HEK293 (cell line): Measurements from ENCODE around the gene RAMAC.

Source experiments
- ELK4 ChIP-seq: IDR thresholded peaks from 2 replicates; pipeline ENCODE4 v1.6.1; 2011; ENCODE audit warnings: mild to moderate bottlenecking, low read depth, low read length, borderline replicate concordance
- KLF7 ChIP-seq: fragments of 450-650 bp; formaldehyde crosslinking; IDR thresholded peaks from 2 replicates; pipeline ENCODE4 v1.5.1; 2016; ENCODE audit warnings: missing biosample characterization, missing genetic modification characterization, borderline replicate concordance
- MYNN ChIP-seq: fragments of 450-650 bp; formaldehyde crosslinking; IDR thresholded peaks from 2 replicates; pipeline ENCODE4 v1.5.1; 2016; ENCODE audit warnings: missing biosample characterization, missing genetic modification characterization, borderline replicate concordance
- MZF1 ChIP-seq: fragments of 450-650 bp; formaldehyde crosslinking; IDR thresholded peaks from 2 replicates; pipeline ENCODE4 v1.5.1; 2017; ENCODE audit warnings: missing biosample characterization, missing genetic modification characterization, borderline replicate concordance
- PRDM1 ChIP-seq: fragments of 450-650 bp; formaldehyde crosslinking; IDR thresholded peaks from 2 replicates; pipeline ENCODE4; 2016; ENCODE audit warnings: missing biosample characterization, missing genetic modification characterization
- TCF7L2 ChIP-seq: IDR thresholded peaks from 2 replicates; pipeline ENCODE4 v1.6.1; 2011; ENCODE audit warnings: low read depth, mild to moderate bottlenecking, inconsistent platforms, low read length, moderate library complexity, borderline replicate concordance
- TSHZ1 ChIP-seq: fragments of 450-650 bp; formaldehyde crosslinking; IDR thresholded peaks from 2 replicates; pipeline ENCODE4 v1.5.1; 2016; ENCODE audit warnings: missing biosample characterization, missing genetic modification characterization, borderline replicate concordance
- WT1 ChIP-seq: fragments of 450-650 bp; formaldehyde crosslinking; IDR thresholded peaks from 2 replicates; pipeline ENCODE4 v1.5.1; 2016; ENCODE audit warnings: missing biosample characterization, missing genetic modification characterization
- YY2 ChIP-seq: fragments of 450-650 bp; formaldehyde crosslinking; IDR thresholded peaks from 2 replicates; pipeline ENCODE4 v1.5.1; 2016; ENCODE audit warnings: missing biosample characterization, missing genetic modification characterization
- ZBTB17 ChIP-seq: fragments of 450-650 bp; formaldehyde crosslinking; IDR thresholded peaks from 2 replicates; pipeline ENCODE4 v1.5.1; 2016; ENCODE audit warnings: missing biosample characterization, missing genetic modification characterization
- ZEB2 ChIP-seq: fragments of 450-650 bp; formaldehyde crosslinking; IDR thresholded peaks from 2 replicates; pipeline ENCODE4 v1.5.1; 2016; ENCODE audit warnings: missing biosample characterization, missing genetic modification characterization
- ZFP41 ChIP-seq: fragments of 450-650 bp; formaldehyde crosslinking; IDR thresholded peaks from 2 replicates; pipeline ENCODE4 v1.5.1; 2016; ENCODE audit warnings: missing biosample characterization, missing genetic modification characterization, borderline replicate concordance
- ZNF114 ChIP-seq: fragments of 450-650 bp; formaldehyde crosslinking; IDR thresholded peaks from 2 replicates; pipeline ENCODE4 v1.5.0; 2017; ENCODE audit warnings: missing biosample characterization, missing genetic modification characterization
- ZNF121 ChIP-seq: fragments of 450-650 bp; formaldehyde crosslinking; IDR thresholded peaks from 2 replicates; pipeline ENCODE4 v1.5.1; 2016; ENCODE audit warnings: missing biosample characterization, missing genetic modification characterization
- ZNF16 ChIP-seq: fragments of 450-650 bp; formaldehyde crosslinking; IDR thresholded peaks from 2 replicates; pipeline ENCODE4 v1.5.1; 2016; ENCODE audit warnings: low read depth, missing biosample characterization, missing genetic modification characterization
- ZNF169 ChIP-seq: fragments of 450-650 bp; formaldehyde crosslinking; IDR thresholded peaks from 2 replicates; pipeline ENCODE4 v1.5.1; 2016; ENCODE audit warnings: missing biosample characterization, missing genetic modification characterization
- ZNF19 ChIP-seq: fragments of 450-650 bp; formaldehyde crosslinking; IDR thresholded peaks from 2 replicates; pipeline ENCODE4; 2016; ENCODE audit warnings: missing biosample characterization, missing genetic modification characterization, low read depth
- ZNF266 ChIP-seq: fragments of 450-650 bp; formaldehyde crosslinking; IDR thresholded peaks from 2 replicates; pipeline ENCODE4 v1.5.1; 2016; ENCODE audit warnings: missing biosample characterization, missing genetic modification characterization, low read depth
- ZNF292 ChIP-seq: fragments of 450-650 bp; formaldehyde crosslinking; IDR thresholded peaks from 2 replicates; pipeline ENCODE4 v1.5.1; 2016; ENCODE audit warnings: low read depth, missing biosample characterization, missing genetic modification characterization, borderline replicate concordance
- ZNF335 ChIP-seq: fragments of 450-650 bp; formaldehyde crosslinking; conservative IDR thresholded peaks from 2 replicates; pipeline ENCODE4 v1.5.1; 2016; ENCODE audit warnings: missing biosample characterization, missing genetic modification characterization
- ZNF366 ChIP-seq: fragments of 450-650 bp; formaldehyde crosslinking; conservative IDR thresholded peaks from 2 replicates; pipeline ENCODE4 v1.5.1; 2016; ENCODE audit warnings: missing biosample characterization, missing genetic modification characterization
- ZNF394 ChIP-seq: fragments of 450-650 bp; formaldehyde crosslinking; IDR thresholded peaks from 2 replicates; pipeline ENCODE4 v1.5.1; 2016; ENCODE audit warnings: missing biosample characterization, missing genetic modification characterization, mild to moderate bottlenecking, moderate library complexity, borderline replicate concordance
- ZNF404 ChIP-seq: fragments of 450-650 bp; formaldehyde crosslinking; IDR thresholded peaks from 2 replicates; pipeline ENCODE4 v1.5.1; 2017; ENCODE audit warnings: missing biosample characterization, missing genetic modification characterization
- ZNF426 ChIP-seq: fragments of 450-650 bp; formaldehyde crosslinking; IDR thresholded peaks from 2 replicates; pipeline ENCODE4 v1.5.1; 2017; ENCODE audit warnings: missing biosample characterization, missing genetic modification characterization, mild to moderate bottlenecking, inconsistent platforms, moderate library complexity
- ZNF544 ChIP-seq: fragments of 450-650 bp; formaldehyde crosslinking; IDR thresholded peaks from 2 replicates; pipeline ENCODE4 v1.5.0; 2017; ENCODE audit warnings: missing biosample characterization, missing genetic modification characterization
- ZNF580 ChIP-seq: fragments of 450-650 bp; formaldehyde crosslinking; IDR thresholded peaks from 2 replicates; pipeline ENCODE4 v1.5.1; 2016; ENCODE audit warnings: missing biosample characterization, missing genetic modification characterization
- ZNF654 ChIP-seq: fragments of 450-650 bp; formaldehyde crosslinking; IDR thresholded peaks from 2 replicates; pipeline ENCODE4 v1.5.1; 2016; ENCODE audit warnings: low read depth, missing biosample characterization, missing genetic modification characterization
- ZNF660 ChIP-seq: fragments of 450-650 bp; IDR thresholded peaks from 2 replicates; pipeline ENCODE4 v1.5.1; 2018; ENCODE audit warnings: missing biosample characterization, mild to moderate bottlenecking, missing genetic modification characterization
- ZNF76 ChIP-seq: fragments of 450-650 bp; formaldehyde crosslinking; IDR thresholded peaks from 2 replicates; pipeline ENCODE4; 2016; ENCODE audit warnings: low read depth, missing biosample characterization, missing genetic modification characterization, borderline replicate concordance
- ZXDB ChIP-seq: fragments of 450-650 bp; formaldehyde crosslinking; IDR thresholded peaks from 2 replicates; pipeline ENCODE4 v1.5.1; 2016; ENCODE audit warnings: missing biosample characterization, missing genetic modification characterization
- TF ChIP-seq, protein P1 (sequence below): fragments of 450-650 bp; formaldehyde crosslinking; IDR thresholded peaks from 2 replicates; pipeline ENCODE4 v1.5.1; 2016; ENCODE audit warnings: missing biosample characterization, missing genetic modification characterization
- TF ChIP-seq, protein P2 (sequence below): fragments of 450-650 bp; formaldehyde crosslinking; IDR thresholded peaks from 2 replicates; pipeline ENCODE4 v1.5.1; 2017; ENCODE audit warnings: missing biosample characterization, mild to moderate bottlenecking, missing genetic modification characterization, moderate library complexity

Gene RAMAC

GRCh38 chr15:82995938-82996337 lies 9.9 kb downstream of the RAMAC start (continued):
- 0 out of 2 replicates have a peak, but pooled peaks have one; percentile 49 for TF ChIP-seq ZEB2
- no peak for TF ChIP-seq ELK4
- no peak for TF ChIP-seq ZNF114 (tag by site-specific recombination)
- TF ChIP-seq ZNF580, result no peak
- TF ChIP-seq ZNF292 (tag by site-specific recombination), result no peak
- TF ChIP-seq ZNF335 (tag by site-specific recombination), result 0 out of 2 replicates have a peak, but pooled peaks have one; percentile 46
- no peak for TF ChIP-seq ZFP41 (tag by site-specific recombination)
- TF ChIP-seq, protein P1, sequence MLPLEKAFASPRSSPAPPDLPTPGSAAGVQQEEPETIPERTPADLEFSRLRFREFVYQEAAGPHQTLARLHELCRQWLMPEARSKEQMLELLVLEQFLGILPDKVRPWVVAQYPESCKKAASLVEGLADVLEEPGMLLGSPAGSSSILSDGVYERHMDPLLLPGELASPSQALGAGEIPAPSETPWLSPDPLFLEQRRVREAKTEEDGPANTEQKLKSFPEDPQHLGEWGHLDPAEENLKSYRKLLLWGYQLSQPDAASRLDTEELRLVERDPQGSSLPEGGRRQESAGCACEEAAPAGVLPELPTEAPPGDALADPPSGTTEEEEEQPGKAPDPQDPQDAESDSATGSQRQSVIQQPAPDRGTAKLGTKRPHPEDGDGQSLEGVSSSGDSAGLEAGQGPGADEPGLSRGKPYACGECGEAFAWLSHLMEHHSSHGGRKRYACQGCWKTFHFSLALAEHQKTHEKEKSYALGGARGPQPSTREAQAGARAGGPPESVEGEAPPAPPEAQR (tag by site-specific recombination), result no peak
- TF ChIP-seq ZNF121 (tag by site-specific recombination), result no peak
- TF ChIP-seq ZNF19 (tag by site-specific recombination), result no peak
- TF ChIP-seq ZNF16 (tag by site-specific recombination), result no peak
- TF ChIP-seq MYNN (tag by site-specific recombination), result no peak
- TF ChIP-seq TSHZ1, result no peak
- TF ChIP-seq ZNF394 (tag by site-specific recombination), result no peak
- no peak for TF ChIP-seq MZF1 (tag by site-specific recombination)
- no peak for TF ChIP-seq TCF7L2
- TF ChIP-seq ZBTB17, result peak; percentile 19; the same call in 1 of the 2 replicates
- peak; percentile 38; the same call in 1 of the 2 replicates for TF ChIP-seq ZNF366 (tag by site-specific recombination)
- TF ChIP-seq, protein P2, sequence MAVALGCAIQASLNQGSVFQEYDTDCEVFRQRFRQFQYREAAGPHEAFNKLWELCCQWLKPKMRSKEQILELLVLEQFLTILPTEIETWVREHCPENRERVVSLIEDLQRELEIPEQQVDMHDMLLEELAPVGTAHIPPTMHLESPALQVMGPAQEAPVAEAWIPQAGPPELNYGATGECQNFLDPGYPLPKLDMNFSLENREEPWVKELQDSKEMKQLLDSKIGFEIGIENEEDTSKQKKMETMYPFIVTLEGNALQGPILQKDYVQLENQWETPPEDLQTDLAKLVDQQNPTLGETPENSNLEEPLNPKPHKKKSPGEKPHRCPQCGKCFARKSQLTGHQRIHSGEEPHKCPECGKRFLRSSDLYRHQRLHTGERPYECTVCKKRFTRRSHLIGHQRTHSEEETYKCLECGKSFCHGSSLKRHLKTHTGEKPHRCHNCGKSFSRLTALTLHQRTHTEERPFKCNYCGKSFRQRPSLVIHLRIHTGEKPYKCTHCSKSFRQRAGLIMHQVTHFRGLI, result no peak
- peak; percentile 71; the same call in 1 of the 2 replicates for TF ChIP-seq ZNF660
- peak; percentile 87 for TF ChIP-seq PRDM1
- TF ChIP-seq ZXDB, result no peak
- TF ChIP-seq ZNF426 (tag by site-specific recombination), result no peak
- TF ChIP-seq KLF7 (tag by site-specific recombination), result no peak
- peak; percentile 78 for TF ChIP-seq WT1 (tag by site-specific recombination)
- TF ChIP-seq YY2, result no peak
- TF ChIP-seq ZNF404 (tag by site-specific recombination), result no peak
- no peak for TF ChIP-seq ZNF544 (tag by site-specific recombination)
- TF ChIP-seq ZNF76, result no peak
- no peak for TF ChIP-seq ZNF654 (tag by site-specific recombination)
- no peak for TF ChIP-seq ZNF169 (tag by site-specific recombination)
- TF ChIP-seq ZNF266, result no peak
